Measurements from ENCODE around the gene PRKCA.

The PRKCA gene

GRCh38 chr17:66795486-66795885 is 493.1 kb downstream of the PRKCA start:
- Histone ChIP-seq H3K36me3 (ENCODE audit: insufficient read depth, low read length) (peaks cover 27% of the 10 kb centered on the region), H3K9ac (ENCODE audit: low read length) (no peak overlapping the region), H3K4me1 (ENCODE audit: insufficient read depth, low read length) (no peaks in the 10 kb centered on the region), H3K27ac (ENCODE audit: low read depth, low read length) (no peak overlapping the region), H3K27me3 (ENCODE audit: control insufficient read depth in 1 of 2, insufficient read depth in 2 of 2, low read length in 2 of 2) (no peaks in the 10 kb centered on the region), H3K4me3 (ENCODE audit: low read depth in 1 of 2, low read length in 2 of 2) (no peak overlapping the region), H3K9me3 (ENCODE audit: low read length) (no peaks in the 10 kb centered on the region)

- Histone ChIP-seq H3K27me3 (ENCODE audit: control insufficient read depth in 1 of 2, insufficient read depth in 2 of 2, low read length in 2 of 2) (no peaks in the 10 kb centered on the region), H3K36me3 (ENCODE audit: insufficient read depth, low read length) (peaks cover 22% of the 10 kb centered on the region), H3K27ac (ENCODE audit: low read depth, low read length) (no peak overlapping the region)
Measured at GRCh38 chr17:66799849-66800537, 497.6 kb downstream of the PRKCA start.

GRCh38 chr17:66803474-66803951 is 501.1 kb downstream of the PRKCA start:
- no peak overlapping the region for H3K27ac ChIP-seq (ENCODE audit: low read depth, low read length)
- H3K27me3 ChIP-seq (ENCODE audit: control insufficient read depth in 1 of 2, insufficient read depth in 2 of 2, low read length in 2 of 2): no peaks in the 10 kb centered on the region
- no peak overlapping the region for H3K4me3 ChIP-seq (ENCODE audit: low read depth in 1 of 2, low read length in 2 of 2)
- no peak overlapping the region for H3K9ac ChIP-seq (ENCODE audit: low read length)
- H3K4me1 ChIP-seq (ENCODE audit: insufficient read depth, low read length): no peaks in the 10 kb centered on the region
- peaks cover 6% of the 10 kb centered on the region for H3K36me3 ChIP-seq (ENCODE audit: insufficient read depth, low read length)
- H3K9me3 ChIP-seq (ENCODE audit: low read length): no peaks in the 10 kb centered on the region

More at GRCh38 chr17:66799849-66800537, 497.6 kb downstream of the PRKCA start:
- no peaks in the 10 kb centered on the region for H3K9me3 ChIP-seq (ENCODE audit: low read length)
- H3K4me3 ChIP-seq (ENCODE audit: low read depth in 1 of 2, low read length in 2 of 2): no peak overlapping the region
- H3K4me1 ChIP-seq (ENCODE audit: insufficient read depth, low read length): no peaks in the 10 kb centered on the region
- H3K9ac ChIP-seq (ENCODE audit: low read length): no peak overlapping the region

- no peak overlapping the region for H3K27ac ChIP-seq (ENCODE audit: low read depth, low read length)
- H3K4me1 ChIP-seq (ENCODE audit: insufficient read depth, low read length): no peaks in the 10 kb centered on the region
- no peaks in the 10 kb centered on the region for H3K27me3 ChIP-seq (ENCODE audit: control insufficient read depth in 1 of 2, insufficient read depth in 2 of 2, low read length in 2 of 2)
- H3K4me3 ChIP-seq (ENCODE audit: low read depth in 1 of 2, low read length in 2 of 2): no peak overlapping the region
- H3K9ac ChIP-seq (ENCODE audit: low read length): no peak overlapping the region
- H3K36me3 ChIP-seq (ENCODE audit: insufficient read depth, low read length): peaks cover 6% of the 10 kb centered on the region
- no peaks in the 10 kb centered on the region for H3K9me3 ChIP-seq (ENCODE audit: low read length)
Measured at GRCh38 chr17:66805567-66805966, 503.2 kb downstream of the PRKCA start.

- H3K9ac ChIP-seq (ENCODE audit: low read length): no peak overlapping the region
- H3K9me3 ChIP-seq (ENCODE audit: low read length): no peaks in the 10 kb centered on the region
- H3K4me3 ChIP-seq (ENCODE audit: low read depth in 1 of 2, low read length in 2 of 2): no peak overlapping the region
- peaks cover 6% of the 10 kb centered on the region for H3K36me3 ChIP-seq (ENCODE audit: insufficient read depth, low read length)
- H3K4me1 ChIP-seq (ENCODE audit: insufficient read depth, low read length): no peaks in the 10 kb centered on the region
- no peak overlapping the region for H3K27ac ChIP-seq (ENCODE audit: low read depth, low read length)
- no peaks in the 10 kb centered on the region for H3K27me3 ChIP-seq (ENCODE audit: control insufficient read depth in 1 of 2, insufficient read depth in 2 of 2, low read length in 2 of 2)
Measured at GRCh38 chr17:66807182-66807581, 504.8 kb downstream of the PRKCA start.

- Histone ChIP-seq H3K9ac (ENCODE audit: low read length) (no peak overlapping the region), H3K27ac (ENCODE audit: low read depth, low read length) (no peak overlapping the region), H3K4me1 (ENCODE audit: insufficient read depth, low read length) (no peaks in the 10 kb centered on the region), H3K9me3 (ENCODE audit: low read length) (no peaks in the 10 kb centered on the region), H3K4me3 (ENCODE audit: low read depth in 1 of 2, low read length in 2 of 2) (no peak overlapping the region), H3K27me3 (ENCODE audit: control insufficient read depth in 1 of 2, insufficient read depth in 2 of 2, low read length in 2 of 2) (no peaks in the 10 kb centered on the region), H3K36me3 (ENCODE audit: insufficient read depth, low read length) (no peaks in the 10 kb centered on the region)
Measured at GRCh38 chr17:66809408-66809807, 507.0 kb downstream of the PRKCA start.

GRCh38 chr17:66810951-66811682 is 508.7 kb downstream of the PRKCA start:
- no peak overlapping the region for H3K9ac ChIP-seq (ENCODE audit: low read length)
- no peak overlapping the region for H3K4me3 ChIP-seq (ENCODE audit: low read depth in 1 of 2, low read length in 2 of 2)
- H3K36me3 ChIP-seq (ENCODE audit: insufficient read depth, low read length): no peaks in the 10 kb centered on the region
- no peak overlapping the region for H3K27ac ChIP-seq (ENCODE audit: low read depth, low read length)
- no peaks in the 10 kb centered on the region for H3K4me1 ChIP-seq (ENCODE audit: insufficient read depth, low read length)
- H3K27me3 ChIP-seq (ENCODE audit: control insufficient read depth in 1 of 2, insufficient read depth in 2 of 2, low read length in 2 of 2): no peaks in the 10 kb centered on the region
- no peaks in the 10 kb centered on the region for H3K9me3 ChIP-seq (ENCODE audit: low read length)

- Histone ChIP-seq H3K36me3 (ENCODE audit: insufficient read depth, low read length) (no peaks in the 10 kb centered on the region), H3K9me3 (ENCODE audit: low read length) (no peaks in the 10 kb centered on the region), H3K27me3 (ENCODE audit: control insufficient read depth in 1 of 2, insufficient read depth in 2 of 2, low read length in 2 of 2) (no peaks in the 10 kb centered on the region), H3K4me1 (ENCODE audit: insufficient read depth, low read length) (no peaks in the 10 kb centered on the region), H3K27ac (ENCODE audit: low read depth, low read length) (no peak overlapping the region), H3K4me3 (ENCODE audit: low read depth in 1 of 2, low read length in 2 of 2) (no peak overlapping the region), H3K9ac (ENCODE audit: low read length) (no peak overlapping the region)
Measured at GRCh38 chr17:66811683-66812054, 509.3 kb downstream of the PRKCA start.

GRCh38 chr17:66812571-66812970 is 510.2 kb downstream of the PRKCA start:
- Histone ChIP-seq H3K4me3 (ENCODE audit: low read depth in 1 of 2, low read length in 2 of 2) (no peak overlapping the region), H3K9me3 (ENCODE audit: low read length) (no peaks in the 10 kb centered on the region), H3K27me3 (ENCODE audit: control insufficient read depth in 1 of 2, insufficient read depth in 2 of 2, low read length in 2 of 2) (no peaks in the 10 kb centered on the region), H3K9ac (ENCODE audit: low read length) (no peak overlapping the region), H3K27ac (ENCODE audit: low read depth, low read length) (no peak overlapping the region), H3K4me1 (ENCODE audit: insufficient read depth, low read length) (no peaks in the 10 kb centered on the region), H3K36me3 (ENCODE audit: insufficient read depth, low read length) (no peaks in the 10 kb centered on the region)

GRCh38 chr17:66813296-66813695 is 510.9 kb downstream of the PRKCA start:
- no peak overlapping the region for H3K27ac ChIP-seq (ENCODE audit: low read depth, low read length)
- no peaks in the 10 kb centered on the region for H3K4me1 ChIP-seq (ENCODE audit: insufficient read depth, low read length)
- H3K9ac ChIP-seq (ENCODE audit: low read length): no peak overlapping the region
- H3K27me3 ChIP-seq (ENCODE audit: control insufficient read depth in 1 of 2, insufficient read depth in 2 of 2, low read length in 2 of 2): no peaks in the 10 kb centered on the region
- H3K9me3 ChIP-seq (ENCODE audit: low read length): no peaks in the 10 kb centered on the region
- no peak overlapping the region for H3K4me3 ChIP-seq (ENCODE audit: low read depth in 1 of 2, low read length in 2 of 2)
- no peaks in the 10 kb centered on the region for H3K36me3 ChIP-seq (ENCODE audit: insufficient read depth, low read length)

- Histone ChIP-seq H3K36me3 (ENCODE audit: insufficient read depth, low read length) (no peaks in the 10 kb centered on the region), H3K4me3 (ENCODE audit: low read depth in 1 of 2, low read length in 2 of 2) (no peak overlapping the region), H3K9me3 (ENCODE audit: low read length) (no peaks in the 10 kb centered on the region), H3K9ac (ENCODE audit: low read length) (no peak overlapping the region), H3K4me1 (ENCODE audit: insufficient read depth, low read length) (no peaks in the 10 kb centered on the region), H3K27ac (ENCODE audit: low read depth, low read length) (no peak overlapping the region), H3K27me3 (ENCODE audit: control insufficient read depth in 1 of 2, insufficient read depth in 2 of 2, low read length in 2 of 2) (no peaks in the 10 kb centered on the region)
Measured at GRCh38 chr17:66814026-66814425, 511.6 kb downstream of the PRKCA start.

- Histone ChIP-seq H3K4me3 (ENCODE audit: low read depth in 1 of 2, low read length in 2 of 2) (no peak overlapping the region), H3K27ac (ENCODE audit: low read depth, low read length) (no peak overlapping the region), H3K27me3 (ENCODE audit: control insufficient read depth in 1 of 2, insufficient read depth in 2 of 2, low read length in 2 of 2) (no peaks in the 10 kb centered on the region), H3K9ac (ENCODE audit: low read length) (no peak overlapping the region), H3K36me3 (ENCODE audit: insufficient read depth, low read length) (no peaks in the 10 kb centered on the region), H3K4me1 (ENCODE audit: insufficient read depth, low read length) (no peaks in the 10 kb centered on the region), H3K9me3 (ENCODE audit: low read length) (no peaks in the 10 kb centered on the region)
Measured at GRCh38 chr17:66814570-66814969, 512.2 kb downstream of the PRKCA start.
